Large intestine (tissue), 12 donors: ENCODE results near the gene ATP10A. TPM values are rescaled to one million over a fixed set of nuclear protein-coding genes. Genes with fewer than 3 reads are reported as not detected.

Source experiments
- DNase-seq, 2 donors: peaks; one replicate each; pipeline versions ENCODE4 v3.0.0 to v3.0.0-alpha.2; 2013
- H3K27ac ChIP-seq: one replicate; pipeline ENCODE4 v1.5.1; 2013; ENCODE audit warnings: low read length
- H3K27me3 ChIP-seq: 2 replicates; pipeline ENCODE4 v1.6.1; 2013; ENCODE audit warnings: low read length; ENCODE audit not compliant: control insufficient read depth, insufficient read depth
- H3K36me3 ChIP-seq: 2 replicates; pipeline ENCODE4 v1.6.1; 2013; ENCODE audit warnings: low read length; ENCODE audit not compliant: control insufficient read depth, insufficient read depth
- H3K4me1 ChIP-seq: one replicate; pipeline ENCODE4 v1.6.1; 2013; ENCODE audit warnings: low read length; ENCODE audit not compliant: control insufficient read depth, insufficient read depth
- H3K4me3 ChIP-seq: one replicate; pipeline ENCODE4 v1.5.1; 2013; ENCODE audit warnings: low read length
- H3K9me3 ChIP-seq: one replicate; pipeline ENCODE4 v1.6.1; 2013; ENCODE audit warnings: mild to moderate bottlenecking, low read depth, low read length, moderate library complexity; ENCODE audit not compliant: control insufficient read depth
- WGBS: methylation state at CpG from one replicate; pipeline ENCODE4 v1.1.5; 2013; ENCODE audit warnings: low lambda C conversion rate; ENCODE audit not compliant: insufficient coverage; 5-methylcytosine and 5-hydroxymethylcytosine counted together
- long read RNA-seq, 11 donors: transcript quantifications; one replicate each; lab custom pipeline, GENCODE V29; 2026
- polyA plus RNA-seq: library from polyadenylated mRNA; unstranded; fragments of 120-200 nt; gene quantifications from one replicate; pipeline ENCODE4 v1.2.1, GENCODE V29; 2013

ATP10A gene
- 2.2 TPM for polyA plus RNA-seq
- long read RNA-seq, donor 1, result 0 reads
- long read RNA-seq, donor 2, result 0 reads
- long read RNA-seq, donor 3, result 0 reads
- long read RNA-seq, donor 4, result 0 reads
- long read RNA-seq, donor 5, full-length matches to known transcripts, result 1 of 1 reads
- long read RNA-seq, donor 5, partial matches to known transcripts, result 0 of 1 reads
- long read RNA-seq, donor 5, other reads (novel, unspliced or antisense), result 0 of 1 reads
- long read RNA-seq, donor 6, result 0 reads
- long read RNA-seq, donor 7, result 0 reads
- long read RNA-seq, donor 8, full-length matches to known transcripts, result 1 of 1 reads
- long read RNA-seq, donor 8, partial matches to known transcripts, result 0 of 1 reads
- long read RNA-seq, donor 8, other reads (novel, unspliced or antisense), result 0 of 1 reads
- long read RNA-seq, donor 9, result 0 reads
- long read RNA-seq, donor 10, result 0 reads
- long read RNA-seq, donor 11, result 0 reads

- DNase-seq, result peak in 1 of 2 donors; percentile 30
- peaks cover 26% of the 10 kb centered on the region for H3K27me3 ChIP-seq
- WGBS, result 28% methylated on average over 3 of the region's 85 CpGs
- H3K4me1 ChIP-seq, result no peaks in the 10 kb centered on the region
- peak within 1 kb of the TSS; percentile 32 for H3K4me3 ChIP-seq
- H3K27ac ChIP-seq, result no peak within 1 kb of the TSS
- H3K9me3 ChIP-seq, result peaks cover 5% of the 10 kb centered on the region
- H3K36me3 ChIP-seq, result no peaks in the 10 kb centered on the region
Observed at GRCh38 chr15:25863111-25863967, at the start of gene ATP10A. ATP10A (minus strand) TSS chr15:25863327; CDS start chr15:25863096, 231 bp downstream.

GRCh38 chr15:25912035-25912434 lies 48.9 kb upstream of the ATP10A start:
- H3K27me3 ChIP-seq, result no peaks in the 10 kb centered on the region
- H3K9me3 ChIP-seq, result peaks cover 3% of the 10 kb centered on the region
- WGBS, result no CpG with 5 or more reads among the region's 3 CpGs
- no peaks in the 10 kb centered on the region for H3K36me3 ChIP-seq
- H3K27ac ChIP-seq, result no peak overlapping the region
- DNase-seq, result no peak
- H3K4me3 ChIP-seq, result no peak overlapping the region
- H3K4me1 ChIP-seq, result no peaks in the 10 kb centered on the region

- H3K27me3 ChIP-seq, result no peaks in the 10 kb centered on the region
- no peak overlapping the region for H3K4me3 ChIP-seq
- no peaks in the 10 kb centered on the region for H3K4me1 ChIP-seq
- peaks cover 3% of the 10 kb centered on the region for H3K9me3 ChIP-seq
- DNase-seq, result no peak
- H3K27ac ChIP-seq, result no peak overlapping the region
- WGBS, result 94% methylated on average over 4 of the region's 4 CpGs
- no peaks in the 10 kb centered on the region for H3K36me3 ChIP-seq
Observed at GRCh38 chr15:25910832-25911231, 47.7 kb upstream of the ATP10A start.

GRCh38 chr15:25909806-25910205 lies 46.7 kb upstream of the ATP10A start:
- no peak overlapping the region for H3K27ac ChIP-seq
- DNase-seq, result no peak
- no peaks in the 10 kb centered on the region for H3K27me3 ChIP-seq
- H3K9me3 ChIP-seq, result peaks cover 3% of the 10 kb centered on the region
- no peaks in the 10 kb centered on the region for H3K36me3 ChIP-seq
- WGBS, result 89% methylated on average over 1 of the region's 16 CpGs
- no peaks in the 10 kb centered on the region for H3K4me1 ChIP-seq
- no peak overlapping the region for H3K4me3 ChIP-seq

- Histone ChIP-seq H3K27ac (no peak overlapping the region), H3K36me3 (no peaks in the 10 kb centered on the region), H3K4me3 (no peak overlapping the region), H3K4me1 (no peaks in the 10 kb centered on the region), H3K27me3 (no peaks in the 10 kb centered on the region), H3K9me3 (peaks cover 3% of the 10 kb centered on the region)
- no CpG with 5 or more reads among the region's 21 CpGs for WGBS
- no peak for DNase-seq
Observed at GRCh38 chr15:25909325-25909724, 46.2 kb upstream of the ATP10A start.

- Histone ChIP-seq H3K4me3 (no peak overlapping the region), H3K9me3 (peaks cover 3% of the 10 kb centered on the region), H3K4me1 (no peaks in the 10 kb centered on the region), H3K36me3 (no peaks in the 10 kb centered on the region), H3K27ac (no peak overlapping the region), H3K27me3 (no peaks in the 10 kb centered on the region)
- no CpG with 5 or more reads among the region's 2 CpGs for WGBS
- DNase-seq, result no peak
Observed at GRCh38 chr15:25905140-25905539, 42.0 kb upstream of the ATP10A start.

- no CpG with 5 or more reads among the region's 10 CpGs for WGBS
- Histone ChIP-seq H3K27me3 (no peaks in the 10 kb centered on the region), H3K36me3 (no peaks in the 10 kb centered on the region), H3K9me3 (no peaks in the 10 kb centered on the region), H3K4me3 (no peak overlapping the region), H3K27ac (no peak overlapping the region), H3K4me1 (no peaks in the 10 kb centered on the region)
- no peak for DNase-seq
Observed at GRCh38 chr15:25903024-25903581, 40.0 kb upstream of the ATP10A start.

- H3K36me3 ChIP-seq, result no peaks in the 10 kb centered on the region
- H3K4me3 ChIP-seq, result no peak overlapping the region
- WGBS, result no CpG with 5 or more reads among the region's 14 CpGs
- DNase-seq, result no peak
- H3K27me3 ChIP-seq, result no peaks in the 10 kb centered on the region
- no peaks in the 10 kb centered on the region for H3K4me1 ChIP-seq
- no peaks in the 10 kb centered on the region for H3K9me3 ChIP-seq
- H3K27ac ChIP-seq, result no peak overlapping the region
Observed at GRCh38 chr15:25901811-25902605, 38.9 kb upstream of the ATP10A start.

GRCh38 chr15:25900901-25901300 lies 37.8 kb upstream of the ATP10A start:
- Histone ChIP-seq H3K4me1 (no peaks in the 10 kb centered on the region), H3K9me3 (no peaks in the 10 kb centered on the region), H3K27ac (no peak overlapping the region), H3K4me3 (no peak overlapping the region), H3K36me3 (no peaks in the 10 kb centered on the region), H3K27me3 (no peaks in the 10 kb centered on the region)
- no CpG with 5 or more reads among the region's 5 CpGs for WGBS
- DNase-seq, result peak in 1 of 2 donors; percentile 8

- no peak for DNase-seq
- no peak overlapping the region for H3K27ac ChIP-seq
- H3K4me3 ChIP-seq, result no peak overlapping the region
- H3K27me3 ChIP-seq, result no peaks in the 10 kb centered on the region
- no peaks in the 10 kb centered on the region for H3K4me1 ChIP-seq
- no peaks in the 10 kb centered on the region for H3K9me3 ChIP-seq
- H3K36me3 ChIP-seq, result no peaks in the 10 kb centered on the region
- WGBS, result no CpG with 5 or more reads among the region's 2 CpGs
Observed at GRCh38 chr15:25900431-25900830, 37.3 kb upstream of the ATP10A start.
